SU-DHL-6 (cell line): ENCODE results near the gene HES7.

Experiments used
- EZH2phosphoT487 ChIP-seq: fragments of 200-600 bp; sonication (generic), shearing (Covaris generic); conservative IDR thresholded peaks from 2 replicates; pipeline ENCODE4 v1.6.1; 2018; ENCODE audit warnings: mild to moderate bottlenecking, antibody characterized with exemption, low read length, moderate library complexity, mixed read lengths
- TF ChIP-seq, protein P1 (sequence below): fragments of 200-600 bp; sonication (generic); IDR thresholded peaks from one replicate; pipeline ENCODE4 v1.5.1; 2017; ENCODE audit warnings: antibody characterized with exemption, mild to moderate bottlenecking, low read length, moderate library complexity; ENCODE audit not compliant: insufficient read depth, poor library complexity, severe bottlenecking

DNA sequence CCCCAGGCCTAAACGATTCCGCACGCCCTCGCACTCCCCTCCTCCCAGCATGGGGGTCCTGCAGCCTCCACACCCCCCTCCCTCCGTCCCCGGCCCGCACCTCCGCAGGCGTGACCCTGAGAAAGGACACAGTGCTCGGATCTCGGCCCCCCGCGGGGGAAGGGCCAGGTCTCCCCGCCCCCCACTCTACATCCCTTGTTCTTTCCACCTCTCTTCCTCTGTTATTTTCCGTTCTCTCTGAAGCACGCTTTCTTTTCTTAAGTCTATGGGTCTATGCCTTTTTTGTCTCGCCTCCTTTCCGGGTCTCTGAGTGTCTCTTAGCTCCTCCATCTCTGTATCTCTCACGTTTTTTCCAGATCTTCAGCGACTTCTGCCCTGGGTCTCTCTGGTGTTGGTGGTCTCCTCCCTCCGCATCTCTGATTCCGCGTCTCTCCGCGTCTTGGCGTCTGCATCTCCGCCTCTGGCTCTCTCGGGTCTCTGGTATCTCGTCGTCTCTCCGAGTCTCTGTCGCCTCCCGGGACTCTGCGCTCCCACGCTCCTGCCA is 2.1 kb upstream of the HES7 start:
- TF ChIP-seq, protein P1, sequence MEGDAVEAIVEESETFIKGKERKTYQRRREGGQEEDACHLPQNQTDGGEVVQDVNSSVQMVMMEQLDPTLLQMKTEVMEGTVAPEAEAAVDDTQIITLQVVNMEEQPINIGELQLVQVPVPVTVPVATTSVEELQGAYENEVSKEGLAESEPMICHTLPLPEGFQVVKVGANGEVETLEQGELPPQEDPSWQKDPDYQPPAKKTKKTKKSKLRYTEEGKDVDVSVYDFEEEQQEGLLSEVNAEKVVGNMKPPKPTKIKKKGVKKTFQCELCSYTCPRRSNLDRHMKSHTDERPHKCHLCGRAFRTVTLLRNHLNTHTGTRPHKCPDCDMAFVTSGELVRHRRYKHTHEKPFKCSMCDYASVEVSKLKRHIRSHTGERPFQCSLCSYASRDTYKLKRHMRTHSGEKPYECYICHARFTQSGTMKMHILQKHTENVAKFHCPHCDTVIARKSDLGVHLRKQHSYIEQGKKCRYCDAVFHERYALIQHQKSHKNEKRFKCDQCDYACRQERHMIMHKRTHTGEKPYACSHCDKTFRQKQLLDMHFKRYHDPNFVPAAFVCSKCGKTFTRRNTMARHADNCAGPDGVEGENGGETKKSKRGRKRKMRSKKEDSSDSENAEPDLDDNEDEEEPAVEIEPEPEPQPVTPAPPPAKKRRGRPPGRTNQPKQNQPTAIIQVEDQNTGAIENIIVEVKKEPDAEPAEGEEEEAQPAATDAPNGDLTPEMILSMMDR, result no peak
- TF ChIP-seq EZH2phosphoT487, result no peak
